Glomerular visceral epithelial cell (primary cell): ENCODE data around the gene TK2.
"Not testable (repeated sequence)": the region's sequence is repeated elsewhere in the genome, so short reads cannot be mapped to it uniquely, and the experiment has no call there.

Source experiments
- DNase-seq: peaks from one replicate; pipeline ENCODE4 v3.0.0-alpha.2; 2016; ENCODE audit errors: extremely low spot score

Gene TK2

DNA sequence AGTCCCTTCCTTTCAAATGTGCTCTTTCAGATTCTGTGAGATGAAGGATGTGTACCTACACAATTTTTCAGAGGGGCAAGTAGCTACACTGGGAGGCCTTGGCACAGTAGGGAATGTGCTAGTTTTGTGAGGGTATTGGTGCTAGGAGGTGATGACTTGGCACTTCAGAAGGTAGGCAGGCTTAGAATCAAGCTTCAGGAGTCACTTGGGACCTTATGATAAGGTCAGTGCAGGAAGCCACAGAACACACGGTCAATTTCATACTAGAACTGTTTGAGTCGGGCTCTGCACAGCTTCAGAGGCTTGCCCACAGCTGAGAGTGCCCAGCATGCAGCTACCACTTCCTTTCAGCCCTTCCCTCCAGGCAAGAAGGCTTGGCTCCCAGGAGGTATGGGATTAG lies 22.4 kb upstream of the TK2 start:
- DNase-seq, result no peak

DNA sequence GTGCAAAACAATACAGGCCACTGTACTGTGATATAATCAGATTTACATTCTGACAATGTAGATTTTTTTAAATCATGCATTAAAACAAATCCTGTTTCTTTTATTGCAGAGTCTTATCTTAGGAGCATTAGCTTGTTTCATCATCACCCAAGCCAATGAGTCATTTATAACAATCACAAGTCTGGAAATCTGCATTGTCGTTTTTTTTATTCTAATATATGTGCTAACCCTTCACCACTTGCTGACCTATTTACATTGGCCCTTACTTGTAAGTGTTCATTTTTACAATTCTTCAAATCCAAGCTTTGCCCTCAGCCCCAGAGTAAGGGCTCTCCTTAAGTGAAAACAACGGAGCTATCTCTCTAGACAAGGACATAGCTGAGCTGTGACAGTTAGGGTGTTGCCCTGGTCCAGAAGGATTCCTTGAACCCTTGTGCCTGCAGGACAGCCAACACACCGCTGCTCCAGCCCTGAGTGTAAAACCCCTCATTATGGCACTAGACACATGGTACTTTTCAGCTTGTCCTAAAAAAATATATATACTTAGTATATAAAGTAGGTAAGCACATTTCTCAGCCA lies 20.0 kb upstream of the TK2 start:
- DNase-seq, result no peak

DNA sequence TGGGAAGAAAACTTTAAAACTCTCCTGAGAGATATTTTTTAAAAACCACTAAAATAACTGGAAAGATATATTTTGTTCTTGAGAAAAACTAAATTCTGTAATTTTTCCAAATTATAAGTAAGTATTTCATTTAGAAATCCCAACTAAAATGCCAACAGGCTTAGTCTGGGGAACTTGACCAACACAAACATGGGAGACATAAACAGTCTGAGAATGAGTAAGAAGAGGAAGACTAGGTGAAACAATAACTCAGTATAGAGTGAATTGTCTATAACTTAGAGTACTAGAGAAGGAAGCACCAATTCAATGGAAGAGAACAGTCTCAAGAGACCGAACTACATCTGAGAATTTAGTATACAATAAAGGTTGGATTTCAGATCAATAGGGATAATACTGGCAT lies 19.2 kb upstream of the TK2 start:
- DNase-seq, result no peak

DNA sequence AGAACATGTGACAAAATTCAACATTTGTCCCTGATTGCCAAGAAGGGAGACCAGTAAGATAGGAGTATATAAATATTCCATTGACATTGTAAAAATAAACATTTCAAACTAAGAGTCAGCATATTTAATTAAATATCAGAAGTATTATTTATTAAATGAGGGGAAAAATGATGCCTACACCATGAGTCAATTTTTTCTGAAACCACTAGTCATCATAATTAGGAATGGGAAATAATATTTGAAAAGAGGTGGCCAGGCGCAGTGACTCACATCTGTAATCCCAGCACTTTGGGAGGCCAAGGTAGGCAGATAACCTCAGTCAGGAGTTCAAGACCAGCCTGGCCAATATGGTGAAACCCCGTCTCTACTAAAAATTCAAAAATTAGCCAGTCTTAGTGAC lies 18.4 kb upstream of the TK2 start:
- DNase-seq, result no peak

DNA sequence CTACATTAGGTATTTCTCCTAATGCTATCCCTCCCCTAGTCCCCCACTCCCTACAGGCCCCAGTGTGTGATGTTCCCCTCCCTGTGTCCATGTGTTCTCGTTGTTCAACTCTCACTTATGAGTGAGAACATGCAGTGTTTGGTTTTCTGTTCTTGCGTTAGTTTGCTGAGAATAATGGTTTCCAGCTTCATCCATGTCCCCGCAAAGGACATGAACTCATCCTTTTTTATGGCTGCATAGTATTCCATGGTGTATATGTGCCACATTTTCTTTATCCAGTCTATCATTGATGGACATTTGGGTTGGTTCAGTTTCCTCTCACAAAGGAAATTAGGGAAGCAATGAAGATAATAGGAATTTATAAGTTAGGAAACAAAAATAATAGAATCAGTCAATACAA lies 17.3 kb upstream of the TK2 start:
- DNase-seq, result not testable (repeated sequence)

DNA sequence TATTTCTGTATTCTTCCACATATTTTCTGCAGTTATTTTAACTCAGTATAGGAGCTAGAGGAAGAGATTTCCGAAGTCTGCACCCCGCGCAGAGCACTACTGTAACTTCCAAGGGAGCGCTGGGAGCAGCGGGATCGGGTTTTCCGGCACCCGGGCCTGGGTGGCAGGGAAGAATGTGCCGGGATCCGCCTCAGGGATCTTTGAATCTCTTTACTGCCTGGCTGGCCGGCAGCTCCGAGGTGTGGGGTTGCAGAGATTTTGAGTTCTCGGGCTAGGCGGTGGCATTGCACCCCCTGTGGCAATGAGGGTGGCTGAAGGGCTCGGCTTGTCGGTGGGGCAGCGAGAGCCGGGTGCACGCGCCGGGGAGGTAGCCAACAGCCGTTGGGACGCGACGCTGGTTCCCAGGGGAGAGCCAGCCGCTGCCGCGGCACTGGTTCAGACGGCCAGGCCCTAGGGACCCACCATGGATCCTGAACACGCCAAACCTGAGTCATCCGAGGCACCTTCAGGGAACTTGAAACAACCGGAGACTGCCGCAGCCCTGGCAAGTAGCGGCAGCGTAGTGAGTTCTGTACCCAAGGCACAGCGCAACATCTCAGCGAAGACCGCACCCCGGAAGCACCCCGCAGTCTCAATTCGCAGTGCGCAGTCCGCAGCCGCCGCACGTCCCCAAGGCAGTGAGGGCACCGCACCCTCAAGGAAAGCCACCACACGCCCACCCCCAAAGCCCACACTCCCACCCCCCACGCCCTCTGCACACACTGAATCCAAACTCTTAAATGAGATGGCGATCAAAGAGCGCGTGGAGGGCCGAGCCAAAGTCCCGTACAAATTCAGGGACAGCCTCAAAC lies 16.4 kb upstream of the TK2 start, which contains the start of gene CMTM1:
TSS of gene CMTM1 (plus strand) at position 389 of the 851 bp plus-strand sequence. CDS start at position 464, 75 bp downstream.
- DNase-seq, result no peak

DNA sequence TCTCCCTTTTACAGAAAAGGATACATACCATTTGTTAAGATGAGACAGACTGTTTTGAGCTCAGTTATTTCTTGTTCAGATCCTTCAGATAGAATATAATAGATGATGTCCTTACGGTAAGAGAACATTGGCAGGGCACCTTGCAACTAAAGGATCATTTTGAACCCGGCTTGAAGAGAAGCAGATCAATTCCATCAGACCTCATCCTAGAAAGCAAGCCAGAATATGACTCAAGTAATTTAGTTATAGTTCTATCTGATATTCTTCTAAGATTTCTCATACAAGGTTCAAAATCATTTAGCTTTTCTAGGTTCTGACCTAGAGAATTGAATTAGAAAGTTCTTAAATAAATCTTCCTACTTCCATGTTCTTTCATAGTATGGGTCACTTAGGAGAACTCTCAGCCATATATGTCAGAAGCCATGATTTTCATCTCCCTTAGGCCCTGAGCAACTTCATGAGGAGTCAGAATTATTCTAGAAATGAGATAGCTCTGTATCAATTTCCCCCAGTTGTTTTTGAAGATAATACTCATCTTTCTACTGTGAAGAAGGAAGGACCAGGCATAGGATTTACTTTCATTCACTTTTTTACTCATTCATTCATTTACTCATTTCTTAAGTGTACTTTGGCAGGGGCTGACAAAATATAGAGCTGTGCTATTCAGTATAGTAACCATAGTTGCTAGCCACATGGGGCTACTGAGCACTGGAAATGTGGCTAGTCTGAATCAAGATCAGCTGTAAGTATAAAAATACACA lies 13.8 kb upstream of the TK2 start:
- no peak for DNase-seq

DNA sequence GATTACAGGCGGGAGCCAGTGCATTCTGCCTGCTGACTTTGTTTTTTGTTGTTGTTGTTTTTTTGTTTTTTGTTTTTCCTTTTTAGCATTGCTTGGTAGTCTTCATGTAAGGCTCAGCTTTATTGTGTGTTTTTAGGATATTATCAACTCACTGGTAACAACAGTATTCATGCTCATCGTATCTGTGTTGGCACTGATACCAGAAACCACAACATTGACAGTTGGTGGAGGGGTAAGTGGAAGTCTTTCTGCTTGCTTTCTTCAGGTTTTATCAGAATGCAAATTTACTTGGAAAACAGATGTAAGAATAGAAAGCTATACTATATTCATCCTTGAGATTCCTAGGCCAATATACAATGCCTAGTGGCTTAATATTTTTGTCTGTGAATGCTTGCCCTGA lies 13.1 kb upstream of the TK2 start:
- DNase-seq, result no peak

DNA sequence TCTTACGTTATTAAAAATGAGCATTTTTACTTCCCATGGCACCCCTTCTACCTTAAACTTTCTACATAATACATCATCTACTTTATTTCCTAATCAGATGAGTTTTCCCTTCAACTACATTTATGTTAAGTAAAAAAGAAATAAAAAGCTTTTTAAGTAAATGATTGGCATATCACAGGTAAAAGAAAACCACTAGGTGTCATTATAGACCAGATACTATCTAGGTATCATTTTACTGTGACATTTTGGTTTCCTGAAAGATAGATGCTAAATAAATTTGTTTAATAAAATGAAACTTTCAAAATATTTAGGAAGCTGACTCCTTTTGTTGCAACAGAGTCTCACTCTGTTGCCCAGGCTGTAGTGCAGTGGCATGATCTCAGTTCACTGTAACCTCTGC lies 12.5 kb upstream of the TK2 start:
- no peak for DNase-seq

DNA sequence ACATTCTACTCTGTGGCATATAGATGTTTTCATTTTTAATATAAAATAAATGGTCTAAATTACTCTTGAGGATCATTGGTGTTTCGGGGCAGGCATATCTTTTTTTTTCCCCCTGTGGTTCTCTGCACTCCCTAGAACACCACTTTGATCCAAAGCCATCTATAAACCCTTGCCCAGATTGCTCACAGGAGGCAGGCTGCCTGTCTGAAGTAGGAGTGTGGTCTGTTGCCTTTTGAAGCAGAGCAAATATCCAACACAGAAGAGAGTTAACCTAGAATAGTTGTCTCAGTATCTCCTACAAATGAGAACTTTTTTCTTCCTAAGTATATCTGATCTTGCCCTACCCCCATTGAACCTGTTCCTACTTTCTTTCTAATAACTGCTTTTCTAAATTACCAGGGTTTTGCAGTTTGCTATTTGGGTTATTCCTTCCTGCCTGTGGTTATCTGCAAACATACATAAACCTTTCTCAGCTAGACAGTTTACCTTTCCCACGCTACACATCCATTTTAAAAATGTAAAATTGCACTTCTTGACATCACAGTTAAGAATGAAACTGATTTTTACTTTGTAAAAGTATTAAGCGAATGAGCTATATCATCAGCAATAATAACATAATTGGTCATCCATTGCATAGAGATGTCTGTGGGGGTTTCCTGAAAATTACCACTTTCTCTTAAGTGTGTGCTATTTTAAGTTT lies 11.6 kb upstream of the TK2 start:
- DNase-seq, result no peak

DNA sequence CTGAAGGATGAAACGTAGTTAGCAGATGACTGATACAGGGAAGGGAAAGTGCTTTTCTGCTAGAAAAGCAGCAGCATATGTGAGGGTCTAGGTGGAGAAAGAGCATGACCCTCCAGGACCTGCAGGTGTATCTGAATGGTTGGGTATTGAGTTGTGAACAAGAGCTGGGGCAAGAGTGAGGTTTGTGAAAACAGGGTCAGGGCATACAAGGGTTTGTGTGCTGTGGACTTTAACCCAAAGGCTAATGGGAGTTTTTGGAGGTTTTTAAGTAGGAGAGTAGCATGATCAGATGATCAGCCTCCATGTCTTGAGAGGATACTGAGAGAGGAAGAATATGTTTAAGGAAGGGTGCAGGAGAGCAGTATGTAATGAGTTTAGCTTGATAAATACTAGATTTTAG lies 10.2 kb upstream of the TK2 start:
- no peak for DNase-seq

DNA sequence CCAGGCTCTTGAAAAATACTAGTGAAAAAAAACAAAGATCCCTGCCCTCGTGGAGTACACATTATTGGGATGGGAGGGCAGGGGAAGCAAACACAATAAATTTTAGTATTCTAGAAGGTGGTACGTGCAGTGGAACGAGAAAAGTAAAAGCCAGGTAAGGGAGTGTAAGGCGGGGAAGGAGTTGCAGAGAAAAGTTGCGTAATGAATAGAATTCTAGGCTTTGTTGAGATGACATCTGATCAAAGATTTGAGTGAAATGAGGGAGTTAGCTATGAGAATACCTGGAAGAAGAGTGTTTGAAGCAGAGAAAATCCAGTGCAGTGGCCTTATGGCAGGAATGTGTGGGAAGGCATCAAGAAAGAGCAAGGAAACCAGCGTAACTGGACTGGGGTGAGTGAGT lies 4.6 kb upstream of the TK2 start:
- no peak for DNase-seq

DNA sequence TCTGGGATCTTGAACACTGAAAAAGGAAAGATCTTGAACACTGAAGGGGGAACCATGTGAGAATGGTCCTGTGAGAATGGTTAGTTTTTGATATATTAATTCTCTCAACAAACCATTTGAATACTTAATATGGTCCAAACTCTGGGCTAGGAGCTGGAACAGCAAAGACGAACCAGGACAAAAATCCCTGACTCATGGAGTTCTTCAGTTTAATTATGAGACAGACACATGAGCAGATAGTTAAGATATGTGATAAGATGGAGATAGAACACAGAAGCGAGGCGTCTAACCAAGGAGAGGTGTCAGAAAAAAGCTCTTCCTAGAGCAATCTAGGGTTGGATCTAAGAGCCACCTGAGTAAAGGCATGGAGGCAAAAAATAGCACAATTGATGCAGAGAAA lies 4.1 kb upstream of the TK2 start:
- no peak for DNase-seq

DNA sequence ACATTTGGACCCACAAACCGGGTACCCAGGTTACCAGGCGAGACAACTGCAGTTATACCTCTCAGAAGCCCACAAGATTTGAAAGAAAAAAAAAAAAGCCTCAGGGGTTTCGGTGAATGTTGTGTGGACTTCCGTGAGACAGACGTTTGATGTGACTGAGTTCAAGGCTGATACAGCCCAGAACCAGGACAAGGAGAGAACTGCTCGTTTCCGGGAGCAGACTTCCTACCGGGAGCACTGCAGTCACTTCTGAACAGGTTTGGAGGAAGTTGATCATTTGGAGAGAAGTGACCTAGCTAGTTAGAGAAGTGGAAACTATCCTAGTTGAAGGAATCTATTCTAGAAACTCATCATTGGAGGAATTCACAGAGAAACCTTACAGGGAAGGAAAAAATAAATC lies 3.3 kb upstream of the TK2 start:
- DNase-seq, result no peak

DNA sequence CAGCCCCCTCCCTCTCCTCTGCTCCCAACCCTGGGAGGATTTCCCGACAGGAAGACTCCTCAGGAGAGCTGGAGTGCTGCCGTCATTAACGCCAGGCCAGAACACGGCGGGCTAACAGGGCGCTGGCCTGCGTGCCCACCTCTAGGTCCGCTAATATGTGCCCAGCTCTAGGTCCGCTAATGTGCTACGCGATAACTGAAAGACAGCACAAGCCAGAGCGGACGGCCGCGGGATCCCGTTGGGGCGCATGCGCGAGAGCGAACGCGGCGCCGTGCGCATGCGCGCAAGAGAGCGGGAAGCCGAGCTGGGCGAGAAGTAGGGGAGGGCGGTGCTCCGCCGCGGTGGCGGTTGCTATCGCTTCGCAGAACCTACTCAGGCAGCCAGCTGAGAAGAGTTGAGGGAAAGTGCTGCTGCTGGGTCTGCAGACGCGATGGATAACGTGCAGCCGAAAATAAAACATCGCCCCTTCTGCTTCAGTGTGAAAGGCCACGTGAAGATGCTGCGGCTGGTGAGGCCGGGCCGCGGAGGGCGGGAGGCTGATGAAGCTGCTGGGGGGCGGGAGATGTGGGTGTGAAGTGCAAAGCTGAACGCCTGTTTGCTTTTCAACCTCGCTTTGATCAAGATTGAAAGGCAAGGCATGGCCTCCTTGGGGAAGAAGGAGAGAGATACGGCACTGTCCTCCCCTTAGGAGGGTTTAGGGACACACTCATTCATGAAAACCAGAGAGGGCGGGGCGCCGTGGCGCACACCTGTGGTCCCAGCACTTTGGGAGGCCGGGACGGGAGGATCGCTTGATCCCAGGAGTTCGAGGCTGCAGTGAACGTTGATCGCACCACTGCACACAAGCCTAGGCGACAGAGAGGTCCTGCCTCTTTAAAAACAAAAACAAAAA lies 2.6 kb upstream of the TK2 start, which contains the start of gene CKLF:
TSS of gene CKLF (plus strand) at position 291 of the 892 bp plus-strand sequence. CDS start at position 431, 140 bp downstream.
- peak; percentile 90 for DNase-seq

DNA sequence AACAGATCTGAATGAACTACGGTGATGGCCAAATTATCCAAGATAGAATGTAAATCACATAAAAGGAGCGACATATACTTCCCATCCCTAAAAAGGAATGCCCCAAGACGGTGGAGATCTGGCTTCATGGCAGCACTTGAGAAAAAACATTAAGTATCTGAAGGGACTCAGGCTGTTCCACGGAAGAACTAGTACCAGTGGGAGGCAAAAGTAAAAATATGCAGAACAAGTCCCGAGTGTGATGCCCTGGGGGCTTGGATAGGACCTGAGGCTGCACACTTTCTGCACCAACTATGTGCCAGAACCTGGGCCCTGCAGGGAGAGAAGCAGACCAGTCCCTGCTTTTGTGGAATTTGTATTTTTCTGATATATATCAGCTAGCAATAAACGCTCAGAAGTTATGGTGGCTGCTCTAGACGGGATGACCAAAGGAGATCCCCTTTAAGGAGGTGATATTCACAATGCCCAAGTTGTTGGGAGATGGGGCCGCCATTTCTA lies 1.9 kb upstream of the TK2 start:
- no peak for DNase-seq

DNA sequence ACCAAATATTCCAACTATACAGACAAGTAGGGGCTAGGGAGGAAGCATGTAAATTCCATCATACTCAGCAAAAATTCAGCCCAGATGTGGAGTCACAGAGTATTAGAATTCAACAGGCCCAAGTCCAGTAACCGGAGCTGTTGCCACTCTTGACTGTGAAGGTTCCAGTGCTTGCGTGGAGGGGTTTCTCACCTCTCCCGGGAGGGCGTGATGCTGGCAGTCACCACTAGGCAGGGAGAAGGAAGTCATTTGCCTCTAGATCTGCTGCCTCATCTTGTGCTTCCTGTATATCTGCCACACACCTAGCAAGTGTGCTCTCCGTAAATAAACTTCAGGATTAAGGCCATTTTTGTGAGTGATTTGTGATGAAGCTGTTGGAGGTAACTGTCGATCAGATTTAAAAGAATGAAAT lies 1.4 kb upstream of the TK2 start:
- peak; percentile 55 for DNase-seq

DNA sequence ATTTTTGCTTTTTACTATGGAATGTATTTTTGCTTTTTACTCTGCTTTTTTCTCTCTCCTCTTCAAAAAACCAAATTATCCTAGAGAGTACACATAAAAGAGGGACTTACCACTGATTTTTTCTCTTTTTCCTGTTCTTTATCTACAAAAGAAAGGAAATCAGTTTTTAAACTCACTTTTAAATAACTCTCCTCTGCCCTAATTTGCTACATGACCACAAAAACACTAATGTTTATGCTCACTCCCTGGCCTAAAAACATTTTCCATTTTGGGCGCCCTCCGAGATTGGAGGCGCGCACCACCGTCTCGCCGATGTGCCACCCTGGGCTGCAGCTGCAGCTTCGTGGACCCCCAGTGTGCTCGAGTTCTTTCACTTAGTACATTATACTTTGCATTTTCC lies 1.1 kb downstream of the TK2 start:
- DNase-seq, result no peak

DNA sequence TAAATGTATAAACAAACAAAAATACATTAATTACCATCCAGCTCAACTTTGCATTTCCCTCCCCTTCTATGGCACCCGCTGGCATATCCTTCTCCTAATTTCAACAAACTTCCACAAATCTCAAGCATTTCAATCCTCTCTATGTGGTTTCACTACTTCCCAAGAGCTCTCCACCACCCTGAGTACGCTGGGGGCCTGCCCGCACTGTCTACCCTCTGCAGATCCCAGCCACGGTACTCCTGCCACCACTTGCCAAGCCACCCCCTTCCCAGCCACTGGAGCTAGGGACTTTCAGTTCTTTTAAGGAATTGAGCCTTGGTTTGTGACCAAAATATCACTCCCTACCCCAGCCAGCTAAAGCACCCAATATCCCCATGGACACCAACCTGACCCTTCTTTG lies 1.9 kb downstream of the TK2 start:
- no peak for DNase-seq

DNA sequence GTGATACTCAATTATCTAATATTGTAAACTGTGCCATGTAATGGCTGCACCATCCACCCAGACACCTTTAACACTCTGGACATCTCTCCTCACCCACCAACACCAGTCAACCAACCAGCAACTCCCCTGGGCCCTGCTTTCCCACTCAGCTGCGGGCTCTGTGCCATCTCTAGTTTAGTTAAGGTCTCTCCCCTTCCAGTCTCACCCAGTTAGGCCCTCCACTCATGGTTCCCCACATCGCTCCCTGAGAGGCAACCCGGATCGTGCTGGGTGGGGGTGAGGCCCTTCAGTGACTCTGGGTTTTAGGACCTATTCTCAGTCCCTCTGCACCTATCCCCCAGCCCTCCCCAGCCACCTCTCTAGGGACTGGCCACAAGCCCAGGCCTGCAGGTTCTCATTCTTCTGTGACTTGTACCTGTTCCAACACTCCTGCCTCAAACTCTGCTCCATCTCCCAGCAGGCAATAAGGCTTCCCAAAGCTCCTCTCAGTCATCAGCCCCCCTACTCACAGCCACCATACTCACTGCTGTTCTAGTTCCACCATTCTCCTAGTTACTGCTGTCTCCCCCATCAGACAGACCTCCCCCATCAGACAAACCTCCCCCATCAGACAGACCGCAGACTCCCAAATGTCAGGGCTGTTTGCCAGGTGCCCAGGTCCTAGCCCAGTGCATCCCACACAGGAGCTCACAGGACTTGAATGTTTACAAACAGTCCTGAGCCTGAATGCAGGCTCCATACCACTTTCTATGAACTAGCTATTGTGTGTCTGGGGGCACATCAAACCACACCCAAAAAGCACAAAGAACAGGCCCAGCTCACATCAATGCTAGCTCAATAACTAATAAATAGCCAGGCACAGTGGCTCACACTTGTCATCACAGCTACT lies 2.6 kb downstream of the TK2 start:
- DNase-seq, result no peak
